Effector CD8-positive, alpha-beta T cell (primary cell): ENCODE data around the gene SHH.

Experiments
- DNase-seq: peaks from one replicate; lab custom pipeline; 2025; lab: John Stamatoyannopoulos, UW

SHH gene

GRCh38 chr7:155764438-155764793, 47.8 kb downstream of the SHH start:
- no peak for DNase-seq

GRCh38 chr7:155763691-155764437, 48.4 kb downstream of the SHH start:
- DNase-seq = no peak

GRCh38 chr7:155763122-155763521, 49.1 kb downstream of the SHH start:
- DNase-seq = no peak

- no peak for DNase-seq
Observed at GRCh38 chr7:155762655-155763054, 49.6 kb downstream of the SHH start.

- no peak for DNase-seq
Observed at GRCh38 chr7:155762036-155762435, 50.2 kb downstream of the SHH start.

- DNase-seq = no peak
Observed at GRCh38 chr7:155761162-155761561, 51.1 kb downstream of the SHH start.

- no peak for DNase-seq
Observed at GRCh38 chr7:155759740-155760430, 52.4 kb downstream of the SHH start.

GRCh38 chr7:155758348-155758747, 53.9 kb downstream of the SHH start:
- no peak for DNase-seq

- no peak for DNase-seq
Observed at GRCh38 chr7:155756322-155756721, 55.9 kb downstream of the SHH start.

GRCh38 chr7:155755026-155755425, 57.2 kb downstream of the SHH start:
- DNase-seq = no peak

- DNase-seq = no peak
Observed at GRCh38 chr7:155754165-155754564, 58.1 kb downstream of the SHH start.

- no peak for DNase-seq
Observed at GRCh38 chr7:155753446-155753965, 58.8 kb downstream of the SHH start.

GRCh38 chr7:155752756-155753445, 59.4 kb downstream of the SHH start:
- no peak for DNase-seq

GRCh38 chr7:155751409-155751808, 60.9 kb downstream of the SHH start:
- DNase-seq = no peak

- no peak for DNase-seq
Observed at GRCh38 chr7:155750255-155751125, 61.8 kb downstream of the SHH start.
